ENCODE measurements around the gene PFKFB4. TPM values are rescaled to one million over a fixed set of nuclear protein-coding genes. Genes with fewer than 3 reads are reported as not detected.

PFKFB4 gene
- total and polyA plus RNA-seq, 2 of the 8 experiments (the other 6 are each of a cell fraction or from before 2014, with no cell fraction given): 10.7 to 20.1 TPM

DNA sequence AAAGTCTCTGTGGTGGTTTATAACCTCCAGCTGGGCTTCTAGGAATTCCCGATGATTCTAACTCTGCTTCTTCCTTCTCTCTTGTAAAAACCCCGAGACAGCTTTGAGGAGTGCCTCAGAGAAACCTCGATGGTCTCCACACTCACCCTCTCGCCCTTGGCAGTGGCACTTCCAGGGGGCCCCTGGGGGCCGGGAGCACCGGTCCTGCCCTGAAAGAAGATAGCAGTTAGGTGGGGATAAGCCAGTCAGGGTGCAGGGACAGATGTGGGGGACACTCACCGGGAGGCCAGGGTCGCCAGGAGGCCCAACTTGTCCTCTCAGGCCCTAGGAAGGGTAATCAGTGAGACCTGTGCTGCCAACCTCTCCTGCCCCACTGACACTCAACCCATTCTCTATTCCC is 28.8 kb upstream of the PFKFB4 start:
- no peak overlapping the region for H4K5ac ChIP-seq (ENCODE audit: insufficient read length, low read depth, low read length)
- H3K23me2 ChIP-seq (ENCODE audit: low read depth, low read length): no peaks in the 10 kb centered on the region
- H3K79me1 ChIP-seq (ENCODE audit: low read depth, low read length): no peaks in the 10 kb centered on the region
- H3K27ac ChIP-seq (ENCODE audit: low read depth, low read length): no peak overlapping the region
- H2BK15ac ChIP-seq (ENCODE audit: low read length): no peak overlapping the region
- WGBS, 2 experiments (ENCODE audit: extremely low coverage in 1 of 2, insufficient coverage in 1 of 2, insufficient read length in 1 of 2, insufficient replicate concordance in 2 of 2, low coverage in 1 of 2, low lambda C conversion rate in 2 of 2, missing lambda C conversion rate in 1 of 2): 89% methylated on average over 8 of the region's 8 CpGs; no CpG with 5 or more reads in 1 of the 2 experiments
- no peak for FAIRE-seq
- no peaks in the 10 kb centered on the region for H3K79me2 ChIP-seq (ENCODE audit: control insufficient read depth in 1 of 2, insufficient read depth in 2 of 2, low read length in 2 of 2)
- H2BK5ac ChIP-seq (ENCODE audit: low read depth, low read length): no peak overlapping the region
- H2BK120ac ChIP-seq (replicated peaks; ENCODE audit: low read depth, low read length): no peak overlapping the region
- H3K23ac ChIP-seq (ENCODE audit: insufficient read length): no peak overlapping the region
- 0 out of 8 replicates have a peak, but pooled peaks cover 0 to 2% (median 0%) of the 10 kb centered on the region in 4 experiments for H3K36me3 ChIP-seq (ENCODE audit: control insufficient read depth in 2 of 4, insufficient read depth in 4 of 4, low read length in 3 of 4)
- H2BK20ac ChIP-seq (ENCODE audit: low read length): no peak overlapping the region
- no peak overlapping the region for H3K56ac ChIP-seq (replicated peaks; ENCODE audit: insufficient read length, low read depth, low read length)
- no peak overlapping the region for H2AK5ac ChIP-seq (ENCODE audit: low read depth, low read length)
- H3K27me3 ChIP-seq (replicated peaks in 1 of 4; ENCODE audit: control insufficient read depth in 3 of 4, extremely low read depth in 1 of 4, insufficient read depth in 3 of 4, low read length in 3 of 4): no peaks in the 10 kb centered on the region
- no peak overlapping the region for H3K4ac ChIP-seq (replicated peaks; ENCODE audit: insufficient read length, low read depth, low read length)
- no peak overlapping the region for H4K91ac ChIP-seq (replicated peaks; ENCODE audit: insufficient read length, low read length)
- peaks cover 0 to 6% (median 0%) of the 10 kb centered on the region in 4 experiments; a peak in 1 of 7 replicates for H3K4me1 ChIP-seq (replicated peaks in 1 of 4; ENCODE audit: control insufficient read depth in 3 of 4, insufficient read depth in 4 of 4, low read length in 3 of 4)
- H3K4me3 ChIP-seq (ENCODE audit: extremely low read depth in 1 of 4, insufficient read depth in 2 of 4, low read depth in 3 of 4, low read length in 4 of 4): no peak overlapping the region
- no peaks in the 10 kb centered on the region for H3K9me3 ChIP-seq (ENCODE audit: insufficient read depth in 2 of 2, low read depth in 1 of 2, low read length in 1 of 2)
- POLR2A ChIA-PET (ENCODE audit: partially characterized antibody): interaction anchor here (1.5 kb wide), 1 partner anchor 9 kb away, joined by 3 read pairs; no protein-coding TSS in a partner anchor
- CTCF ChIA-PET (ENCODE audit: partially characterized antibody): no interaction called here
- H4K20me1 ChIP-seq (replicated peaks in 1 of 2; ENCODE audit: control insufficient read depth in 1 of 2, insufficient read depth in 2 of 2, low read length in 2 of 2): no peaks in the 10 kb centered on the region
- no peak overlapping the region for H3K4me2 ChIP-seq (ENCODE audit: insufficient read depth in 1 of 2, low read depth in 2 of 2, low read length in 2 of 2)
- H2BK12ac ChIP-seq (ENCODE audit: low read depth, low read length): no peak overlapping the region
- no peak overlapping the region for H3K18ac ChIP-seq (ENCODE audit: extremely low read depth, low read length)
- no peak for DNase-seq (ENCODE audit: low read depth in 1 of 2, low spot score in 2 of 2)
- H3K9ac ChIP-seq (replicated peaks in 1 of 4; ENCODE audit: extremely low read depth in 1 of 4, low read depth in 3 of 4, low read length in 3 of 4): no peak overlapping the region
- H4K8ac ChIP-seq (ENCODE audit: extremely low read depth, insufficient read depth, low read length): no peak overlapping the region
- H2AFZ ChIP-seq (ENCODE audit: low read length): no peak overlapping the region
- H3K14ac ChIP-seq (ENCODE audit: insufficient read length): no peak overlapping the region
- TF ChIP-seq, protein P1, sequence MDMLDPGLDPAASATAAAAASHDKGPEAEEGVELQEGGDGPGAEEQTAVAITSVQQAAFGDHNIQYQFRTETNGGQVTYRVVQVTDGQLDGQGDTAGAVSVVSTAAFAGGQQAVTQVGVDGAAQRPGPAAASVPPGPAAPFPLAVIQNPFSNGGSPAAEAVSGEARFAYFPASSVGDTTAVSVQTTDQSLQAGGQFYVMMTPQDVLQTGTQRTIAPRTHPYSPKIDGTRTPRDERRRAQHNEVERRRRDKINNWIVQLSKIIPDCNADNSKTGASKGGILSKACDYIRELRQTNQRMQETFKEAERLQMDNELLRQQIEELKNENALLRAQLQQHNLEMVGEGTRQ (IDR thresholded peaks at IDR 0.05; ENCODE audit: low read length): no peak
- TF ChIP-seq KDM1A (IDR thresholded peaks at IDR 0.05; ENCODE audit: borderline replicate concordance, low read length) (no peak), EGR1 (IDR thresholded peaks at IDR 0.05; ENCODE audit: borderline replicate concordance, low read depth, low read length) (no peak), SIX5 (IDR thresholded peaks at IDR 0.05; ENCODE audit: low read depth, low read length) (no peak)
- TF ChIP-seq, protein P2, sequence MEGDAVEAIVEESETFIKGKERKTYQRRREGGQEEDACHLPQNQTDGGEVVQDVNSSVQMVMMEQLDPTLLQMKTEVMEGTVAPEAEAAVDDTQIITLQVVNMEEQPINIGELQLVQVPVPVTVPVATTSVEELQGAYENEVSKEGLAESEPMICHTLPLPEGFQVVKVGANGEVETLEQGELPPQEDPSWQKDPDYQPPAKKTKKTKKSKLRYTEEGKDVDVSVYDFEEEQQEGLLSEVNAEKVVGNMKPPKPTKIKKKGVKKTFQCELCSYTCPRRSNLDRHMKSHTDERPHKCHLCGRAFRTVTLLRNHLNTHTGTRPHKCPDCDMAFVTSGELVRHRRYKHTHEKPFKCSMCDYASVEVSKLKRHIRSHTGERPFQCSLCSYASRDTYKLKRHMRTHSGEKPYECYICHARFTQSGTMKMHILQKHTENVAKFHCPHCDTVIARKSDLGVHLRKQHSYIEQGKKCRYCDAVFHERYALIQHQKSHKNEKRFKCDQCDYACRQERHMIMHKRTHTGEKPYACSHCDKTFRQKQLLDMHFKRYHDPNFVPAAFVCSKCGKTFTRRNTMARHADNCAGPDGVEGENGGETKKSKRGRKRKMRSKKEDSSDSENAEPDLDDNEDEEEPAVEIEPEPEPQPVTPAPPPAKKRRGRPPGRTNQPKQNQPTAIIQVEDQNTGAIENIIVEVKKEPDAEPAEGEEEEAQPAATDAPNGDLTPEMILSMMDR (IDR thresholded peaks at IDR 0.05; ENCODE audit: control extremely low read depth in 1 of 3, insufficient read depth in 1 of 3, low read depth in 1 of 3, low read length in 3 of 3): no peak

Measured in H1 (cell line).